HepG2 (cell line): ENCODE results near the gene RINL. TPM values are rescaled to one million over a fixed set of nuclear protein-coding genes. Genes with fewer than 3 reads are reported as not detected.
A peak's percentile ranks its signal among the peaks of the same experiment; 100 is the strongest.

Experiments used
- CREB1 ChIP-seq, 2 experiments: fragments of 450-650 bp in 1 of 2; IDR thresholded peaks; 2 replicates each; pipeline ENCODE4 v1.6.1; 2016 to 2017; ENCODE audit warnings: control low read depth in 1 of 2, mild to moderate bottlenecking in 1 of 2, missing compliant biosample characterization in 1 of 2, missing genetic modification characterization in 1 of 2
- EP300 ChIP-seq, 3 experiments: sonication (generic) in 1 of 3; formaldehyde crosslinking in 1 of 3; IDR thresholded peaks; 2 replicates each; pipeline versions ENCODE4 v1.5.1 to v1.6.1; 2011 to 2020; ENCODE audit warnings: low read depth in 2 of 3, low read length in 2 of 3, borderline replicate concordance in 1 of 3, improper control_type of control experiment in 1 of 3, mild to moderate bottlenecking in 1 of 3, missing genetic modification reagents in 1 of 3, moderate library complexity in 1 of 3
- GLI4 ChIP-seq: sonication (generic); formaldehyde crosslinking; IDR thresholded peaks from 2 replicates; pipeline ENCODE4 v1.5.1; 2020; ENCODE audit warnings: missing genetic modification reagents, mild to moderate bottlenecking, moderate library complexity, borderline replicate concordance
- GZF1 ChIP-seq: sonication (generic); formaldehyde crosslinking; IDR thresholded peaks from 2 replicates; pipeline ENCODE4 v1.5.1; 2020; ENCODE audit warnings: mild to moderate bottlenecking, missing genetic modification reagents
- HHEX ChIP-seq: IDR thresholded peaks from 2 replicates; pipeline ENCODE4 v1.6.1; 2016; ENCODE audit warnings: control low read depth
- IKZF4 ChIP-seq: sonication (generic); formaldehyde crosslinking; IDR thresholded peaks from 2 replicates; pipeline ENCODE4 v1.5.1; 2020; ENCODE audit warnings: borderline replicate concordance, mild to moderate bottlenecking, low read depth, missing genetic modification reagents; ENCODE audit errors: not compliant biosample characterization
- ISX ChIP-seq: sonication (generic); formaldehyde crosslinking; conservative IDR thresholded peaks from 2 replicates; pipeline ENCODE4 v1.5.0; 2020; ENCODE audit warnings: missing genetic modification reagents
- JDP2 ChIP-seq: sonication (generic); formaldehyde crosslinking; IDR thresholded peaks from 2 replicates; pipeline ENCODE4 v1.8.1; 2022; ENCODE audit warnings: missing genetic modification reagents, borderline replicate concordance
- PHB2 ChIP-seq: fragments of 450-650 bp; IDR thresholded peaks from 2 replicates; pipeline ENCODE4 v1.6.1; 2018; ENCODE audit not compliant: partially characterized antibody
- PHF21A ChIP-seq: sonication (generic); formaldehyde crosslinking; IDR thresholded peaks from 2 replicates; pipeline ENCODE4 v1.5.0; 2020; ENCODE audit warnings: mild to moderate bottlenecking, missing genetic modification reagents
- RAD21 ChIP-seq: fragments of 450-650 bp; formaldehyde crosslinking; IDR thresholded peaks from 2 replicates; pipeline ENCODE4 v1.5.0; 2020; ENCODE audit warnings: mild to moderate bottlenecking
- RXRA ChIP-seq: sonication (generic); formaldehyde crosslinking; IDR thresholded peaks from 2 replicates; pipeline ENCODE4 v1.5.1; 2020; ENCODE audit warnings: missing genetic modification reagents
- RXRB ChIP-seq: IDR thresholded peaks from 2 replicates; pipeline ENCODE4 v1.6.1; 2016; ENCODE audit warnings: borderline replicate concordance, missing genetic modification reagents, missing compliant biosample characterization
- SCMH1 ChIP-seq: sonication (generic); formaldehyde crosslinking; IDR thresholded peaks from 2 replicates; pipeline ENCODE4 v1.9.0; 2021; ENCODE audit warnings: missing genetic modification reagents, mild to moderate bottlenecking, borderline replicate concordance
- TBP ChIP-seq: sonication (generic); formaldehyde crosslinking; IDR thresholded peaks from 2 replicates; pipeline ENCODE4 v1.5.0; 2020; ENCODE audit warnings: missing genetic modification reagents
- ZC3H13 ChIP-seq: sonication (generic); formaldehyde crosslinking; IDR thresholded peaks from 2 replicates; pipeline ENCODE4 v1.8.1; 2023; ENCODE audit warnings: mild to moderate bottlenecking, missing genetic modification reagents, moderate library complexity
- ZFP82 ChIP-seq: sonication (generic); formaldehyde crosslinking; IDR thresholded peaks from 2 replicates; pipeline ENCODE4 v1.5.1; 2020; ENCODE audit warnings: mild to moderate bottlenecking, missing genetic modification reagents, borderline replicate concordance
- ZNF460 ChIP-seq: sonication (generic); formaldehyde crosslinking; IDR thresholded peaks from 2 replicates; pipeline ENCODE4 v1.5.1; 2020; ENCODE audit warnings: missing genetic modification reagents, mild to moderate bottlenecking, borderline replicate concordance
- ZNF781 ChIP-seq: sonication (generic); formaldehyde crosslinking; IDR thresholded peaks from 2 replicates; pipeline ENCODE4 v1.5.1; 2020; ENCODE audit warnings: borderline replicate concordance, mild to moderate bottlenecking, missing genetic modification reagents; ENCODE audit errors: not compliant biosample characterization
- ZSCAN12 ChIP-seq: sonication (generic); formaldehyde crosslinking; IDR thresholded peaks from 2 replicates; pipeline ENCODE4 v1.9.0; 2021; ENCODE audit warnings: mild to moderate bottlenecking, missing genetic modification reagents
- polyA plus RNA-seq, 8 experiments: library from polyadenylated mRNA; depleted of rRNA in 3 of 8; stranded (reverse) in 7 of 8; unstranded in 1 of 8; fragments of >200 nt; fragmentation: Illumina TruSeq in 4 of 8; extraction: Trizol in 4 of 8; gene quantifications; 2 replicates each; pipeline versions ENCODE4 v1.2.1 to v1.2.3, GENCODE V29; 2011 to 2016; ENCODE audit warnings: low read depth in 4 of 8, missing spikeins in 1 of 8, mixed read lengths in 1 of 8; ENCODE audit not compliant: insufficient read depth in 1 of 8
- total RNA-seq, 5 experiments: library from RNA; depleted of rRNA; stranded (reverse); fragments of >200 nt; fragmentation: Illumina TruSeq; extraction: Trizol; gene quantifications; 2 replicates each; pipeline ENCODE4 v1.2.3, GENCODE V29; 2016; ENCODE audit warnings: low read depth in 1 of 5
- TF ChIP-seq, protein P1 (sequence below): sonication (generic); formaldehyde crosslinking; IDR thresholded peaks from 2 replicates; pipeline ENCODE4 v1.4.0; 2020; ENCODE audit warnings: low read depth, missing genetic modification reagents
- TF ChIP-seq, protein P2 (sequence below): sonication (generic); formaldehyde crosslinking; IDR thresholded peaks from 2 replicates; pipeline ENCODE4 v1.8.0; 2022; ENCODE audit warnings: mild to moderate bottlenecking, missing genetic modification reagents
- TF ChIP-seq, protein P3 (sequence below): IDR thresholded peaks from 2 replicates; pipeline ENCODE4 v1.6.1; 2016; ENCODE audit warnings: low read depth

RINL gene
- total and polyA plus RNA-seq, 2 of the 13 experiments (the other 11 are each of a cell fraction or from before 2014, with no cell fraction given), result 11.4 to 18.0 TPM

DNA sequence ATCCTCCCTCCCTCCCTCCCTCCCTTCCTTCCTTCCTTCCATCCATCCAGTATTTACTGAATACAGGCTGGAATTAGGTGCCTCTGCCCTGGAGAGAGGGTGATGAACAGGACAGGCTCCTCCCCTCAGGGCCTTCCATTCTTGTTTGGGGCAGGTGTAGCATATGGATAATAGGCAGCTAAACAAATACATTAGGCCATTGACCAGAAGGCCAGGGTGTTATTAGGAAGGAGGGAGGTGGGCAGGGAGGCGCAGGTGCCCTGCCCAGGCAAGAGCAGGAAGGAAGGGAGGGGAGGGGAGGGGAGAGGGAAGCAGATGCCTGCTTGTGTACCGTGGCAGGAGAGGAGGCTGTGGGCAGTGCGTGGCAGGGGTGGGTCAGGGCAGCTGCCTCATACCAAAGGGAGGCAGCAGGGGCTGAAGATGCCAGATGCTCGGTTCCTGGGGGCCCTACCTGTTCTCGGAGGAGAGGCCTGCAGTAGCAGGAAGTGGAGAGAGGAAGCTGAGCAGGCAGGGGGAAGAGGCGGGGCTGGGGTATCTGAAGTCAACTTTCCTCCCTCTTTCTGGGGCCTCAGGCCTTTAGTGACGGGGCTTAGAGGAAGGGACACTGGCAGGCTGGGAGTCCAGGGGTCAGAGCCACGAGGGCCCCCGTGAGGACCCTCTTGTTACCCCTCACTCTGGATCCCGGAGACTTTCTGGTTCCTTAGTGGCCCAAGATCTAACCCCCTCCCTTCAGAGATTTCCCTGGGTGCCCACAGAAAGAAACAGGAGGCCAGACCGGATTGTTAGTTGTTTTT, at the start of gene RINL (continued):
- TF ChIP-seq, protein P1, sequence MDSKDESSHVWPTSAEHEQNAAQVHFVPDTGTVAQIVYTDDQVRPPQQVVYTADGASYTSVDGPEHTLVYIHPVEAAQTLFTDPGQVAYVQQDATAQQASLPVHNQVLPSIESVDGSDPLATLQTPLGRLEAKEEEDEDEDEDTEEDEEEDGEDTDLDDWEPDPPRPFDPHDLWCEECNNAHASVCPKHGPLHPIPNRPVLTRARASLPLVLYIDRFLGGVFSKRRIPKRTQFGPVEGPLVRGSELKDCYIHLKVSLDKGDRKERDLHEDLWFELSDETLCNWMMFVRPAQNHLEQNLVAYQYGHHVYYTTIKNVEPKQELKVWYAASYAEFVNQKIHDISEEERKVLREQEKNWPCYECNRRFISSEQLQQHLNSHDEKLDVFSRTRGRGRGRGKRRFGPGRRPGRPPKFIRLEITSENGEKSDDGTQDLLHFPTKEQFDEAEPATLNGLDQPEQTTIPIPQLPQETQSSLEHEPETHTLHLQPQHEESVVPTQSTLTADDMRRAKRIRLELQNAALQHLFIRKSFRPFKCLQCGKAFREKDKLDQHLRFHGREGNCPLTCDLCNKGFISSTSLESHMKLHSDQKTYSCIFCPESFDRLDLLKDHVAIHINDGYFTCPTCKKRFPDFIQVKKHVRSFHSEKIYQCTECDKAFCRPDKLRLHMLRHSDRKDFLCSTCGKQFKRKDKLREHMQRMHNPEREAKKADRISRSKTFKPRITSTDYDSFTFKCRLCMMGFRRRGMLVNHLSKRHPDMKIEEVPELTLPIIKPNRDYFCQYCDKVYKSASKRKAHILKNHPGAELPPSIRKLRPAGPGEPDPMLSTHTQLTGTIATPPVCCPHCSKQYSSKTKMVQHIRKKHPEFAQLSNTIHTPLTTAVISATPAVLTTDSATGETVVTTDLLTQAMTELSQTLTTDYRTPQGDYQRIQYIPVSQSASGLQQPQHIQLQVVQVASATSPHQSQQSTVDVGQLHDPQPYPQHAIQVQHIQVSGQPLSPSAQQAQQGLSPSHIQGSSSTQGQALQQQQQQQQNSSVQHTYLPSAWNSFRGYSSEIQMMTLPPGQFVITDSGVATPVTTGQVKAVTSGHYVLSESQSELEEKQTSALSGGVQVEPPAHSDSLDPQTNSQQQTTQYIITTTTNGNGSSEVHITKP (CRISPR knock-in tag), result no peak
- TF ChIP-seq EP300 (IDR thresholded peaks at IDR 0.05; ENCODE audit: low read depth in 2 of 2, low read length in 2 of 2) (no peak), EP300 (CRISPR knock-in tag; IDR thresholded peaks at IDR 0.05; ENCODE audit: borderline replicate concordance) (no peak), ZNF460 (CRISPR knock-in tag) (no peak), PHB2 (no peak), ZSCAN12 (CRISPR knock-in tag) (no peak), ISX (CRISPR knock-in tag) (no peak), GZF1 (no peak), RXRB (0 out of 2 replicates have a peak, but pooled peaks have one; percentile 8), CREB1 (IDR thresholded peaks at IDR 0.05) (no peak), CREB1 (CRISPR knock-in tag; IDR thresholded peaks at IDR 0.05) (no peak), PHF21A (CRISPR knock-in tag) (no peak), HHEX (CRISPR knock-in tag) (no peak), TBP (CRISPR knock-in tag) (no peak), ZC3H13 (CRISPR knock-in tag) (no peak), SCMH1 (CRISPR knock-in tag) (no peak), ZNF781 (CRISPR knock-in tag) (no peak), IKZF4 (CRISPR knock-in tag) (no peak), GLI4 (no peak), RAD21 (CRISPR knock-in tag) (no peak), ZFP82 (CRISPR knock-in tag) (no peak), RXRA (CRISPR knock-in tag) (no peak), JDP2 (CRISPR knock-in tag) (no peak)
- TF ChIP-seq, protein P2, sequence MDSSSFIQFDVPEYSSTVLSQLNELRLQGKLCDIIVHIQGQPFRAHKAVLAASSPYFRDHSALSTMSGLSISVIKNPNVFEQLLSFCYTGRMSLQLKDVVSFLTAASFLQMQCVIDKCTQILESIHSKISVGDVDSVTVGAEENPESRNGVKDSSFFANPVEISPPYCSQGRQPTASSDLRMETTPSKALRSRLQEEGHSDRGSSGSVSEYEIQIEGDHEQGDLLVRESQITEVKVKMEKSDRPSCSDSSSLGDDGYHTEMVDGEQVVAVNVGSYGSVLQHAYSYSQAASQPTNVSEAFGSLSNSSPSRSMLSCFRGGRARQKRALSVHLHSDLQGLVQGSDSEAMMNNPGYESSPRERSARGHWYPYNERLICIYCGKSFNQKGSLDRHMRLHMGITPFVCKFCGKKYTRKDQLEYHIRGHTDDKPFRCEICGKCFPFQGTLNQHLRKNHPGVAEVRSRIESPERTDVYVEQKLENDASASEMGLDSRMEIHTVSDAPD (CRISPR knock-in tag), result 0 out of 2 replicates have a peak, but pooled peaks have one; percentile 41
- TF ChIP-seq, protein P3, sequence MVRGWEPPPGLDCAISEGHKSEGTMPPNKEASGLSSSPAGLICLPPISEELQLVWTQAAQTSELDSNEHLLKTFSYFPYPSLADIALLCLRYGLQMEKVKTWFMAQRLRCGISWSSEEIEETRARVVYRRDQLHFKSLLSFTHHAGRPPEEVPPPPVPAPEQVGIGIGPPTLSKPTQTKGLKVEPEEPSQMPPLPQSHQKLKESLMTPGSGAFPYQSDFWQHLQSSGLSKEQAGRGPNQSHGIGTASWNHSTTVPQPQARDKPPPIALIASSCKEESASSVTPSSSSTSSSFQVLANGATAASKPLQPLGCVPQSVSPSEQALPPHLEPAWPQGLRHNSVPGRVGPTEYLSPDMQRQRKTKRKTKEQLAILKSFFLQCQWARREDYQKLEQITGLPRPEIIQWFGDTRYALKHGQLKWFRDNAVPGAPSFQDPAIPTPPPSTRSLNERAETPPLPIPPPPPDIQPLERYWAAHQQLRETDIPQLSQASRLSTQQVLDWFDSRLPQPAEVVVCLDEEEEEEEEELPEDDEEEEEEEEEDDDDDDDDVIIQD (CRISPR knock-in tag), result no peak
